ENCODE data around the gene ZNF573.

DNA sequence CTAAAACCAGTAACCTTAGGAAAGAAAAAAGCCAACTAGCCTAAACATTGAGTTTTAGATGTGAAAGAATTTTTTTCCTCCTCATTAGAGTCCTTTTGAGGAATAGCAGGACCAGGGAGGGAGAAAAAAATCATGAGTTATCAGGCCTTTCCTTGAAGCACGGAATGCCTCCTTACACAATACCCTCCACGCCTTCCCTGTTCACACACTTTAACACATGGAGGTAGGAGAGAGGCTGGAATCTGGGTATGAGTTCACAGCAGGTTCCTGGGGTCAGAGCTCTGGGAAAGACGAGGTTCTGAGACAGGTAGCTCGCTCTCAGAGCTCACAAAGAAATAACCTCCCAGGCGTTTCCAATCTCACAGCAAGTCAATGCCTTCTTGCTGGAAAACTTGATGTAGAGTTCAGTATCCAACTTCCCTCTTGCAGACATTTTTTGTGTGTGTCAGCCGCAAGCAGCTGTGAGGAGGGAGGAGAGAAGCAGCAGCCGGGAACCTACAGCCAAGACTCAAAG lies 716 bp downstream of the ZNF573 start:
- TF ChIP-seq, protein P1, sequence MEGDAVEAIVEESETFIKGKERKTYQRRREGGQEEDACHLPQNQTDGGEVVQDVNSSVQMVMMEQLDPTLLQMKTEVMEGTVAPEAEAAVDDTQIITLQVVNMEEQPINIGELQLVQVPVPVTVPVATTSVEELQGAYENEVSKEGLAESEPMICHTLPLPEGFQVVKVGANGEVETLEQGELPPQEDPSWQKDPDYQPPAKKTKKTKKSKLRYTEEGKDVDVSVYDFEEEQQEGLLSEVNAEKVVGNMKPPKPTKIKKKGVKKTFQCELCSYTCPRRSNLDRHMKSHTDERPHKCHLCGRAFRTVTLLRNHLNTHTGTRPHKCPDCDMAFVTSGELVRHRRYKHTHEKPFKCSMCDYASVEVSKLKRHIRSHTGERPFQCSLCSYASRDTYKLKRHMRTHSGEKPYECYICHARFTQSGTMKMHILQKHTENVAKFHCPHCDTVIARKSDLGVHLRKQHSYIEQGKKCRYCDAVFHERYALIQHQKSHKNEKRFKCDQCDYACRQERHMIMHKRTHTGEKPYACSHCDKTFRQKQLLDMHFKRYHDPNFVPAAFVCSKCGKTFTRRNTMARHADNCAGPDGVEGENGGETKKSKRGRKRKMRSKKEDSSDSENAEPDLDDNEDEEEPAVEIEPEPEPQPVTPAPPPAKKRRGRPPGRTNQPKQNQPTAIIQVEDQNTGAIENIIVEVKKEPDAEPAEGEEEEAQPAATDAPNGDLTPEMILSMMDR (IDR thresholded peaks at IDR 0.05; ENCODE audit: low read length): no peak
- TF ChIP-seq EZH2phosphoT487 (IDR thresholded peaks at IDR 0.05; ENCODE audit: low read length): no peak
